OCI-LY1 (cell line): ENCODE measurements around the gene CCDC8.
"Not testable (repeated sequence)": the region's sequence is repeated elsewhere in the genome, so short reads cannot be mapped to it uniquely, and the experiment has no call there.

Experiments used
- H2AFZ ChIP-seq: fragments of 200-600 bp; sonication (generic), shearing (Covaris generic); 2 replicates; pipeline ENCODE4 v1.6.0; 2014; ENCODE audit warnings: antibody characterized with exemption, mild to moderate bottlenecking, low read length
- H3F3A ChIP-seq: fragments of 200-600 bp; sonication (generic), shearing (Covaris generic); 2 replicates; pipeline ENCODE4 v1.6.0; 2014; ENCODE audit warnings: mild to moderate bottlenecking, antibody characterized with exemption, low read length, moderate library complexity; ENCODE audit not compliant: insufficient read depth
- H3K27ac ChIP-seq: fragments of 200-600 bp; sonication (generic); 2 replicates; pipeline ENCODE4 v1.5.1; 2014; ENCODE audit warnings: low read length, mixed run types, mild to moderate bottlenecking, low read depth; ENCODE audit not compliant: poor library complexity, severe bottlenecking
- H3K27me3 ChIP-seq: fragments of 200-600 bp; sonication (generic); 2 replicates; pipeline ENCODE4 v1.6.0; 2014; ENCODE audit warnings: antibody characterized with exemption, mild to moderate bottlenecking, low read length, moderate library complexity; ENCODE audit not compliant: insufficient read depth
- H3K36me3 ChIP-seq: fragments of 200-600 bp; sonication (generic); 2 replicates; pipeline ENCODE4 v1.6.1; 2014; ENCODE audit warnings: mild to moderate bottlenecking, antibody characterized with exemption, low read length, moderate library complexity, mixed read lengths; ENCODE audit not compliant: insufficient read depth
- H3K4me1 ChIP-seq: fragments of 200-600 bp; sonication (generic); 2 replicates; pipeline ENCODE4 v1.5.1; 2014; ENCODE audit warnings: mild to moderate bottlenecking, low read length, moderate library complexity; ENCODE audit not compliant: insufficient read depth, severe bottlenecking
- H3K4me2 ChIP-seq: fragments of 200-600 bp; sonication (generic), shearing (Covaris generic); 2 replicates; pipeline ENCODE4 v1.6.1; 2014; ENCODE audit warnings: low read length
- H3K4me3 ChIP-seq: fragments of 200-600 bp; sonication (generic); 2 replicates; pipeline ENCODE4 v1.5.1; 2014; ENCODE audit warnings: low read length, low read depth, mild to moderate bottlenecking, mixed read lengths; ENCODE audit not compliant: poor library complexity, severe bottlenecking
- H3K79me2 ChIP-seq: fragments of 200-600 bp; shearing (Covaris generic); 2 replicates; pipeline ENCODE4 v1.6.1; 2016; ENCODE audit warnings: mixed run types, low read length, mixed read lengths; ENCODE audit not compliant: insufficient read depth
- H3K9ac ChIP-seq: fragments of 200-600 bp; sonication (generic), shearing (Covaris generic); 2 replicates; pipeline ENCODE4 v1.6.1; 2014; ENCODE audit warnings: mild to moderate bottlenecking, low read length, mixed read lengths
- H3K9me2 ChIP-seq: fragments of 200-600 bp; sonication (generic), shearing (Covaris generic); 2 replicates; pipeline ENCODE4 v1.6.1; 2014; ENCODE audit warnings: low read depth, mild to moderate bottlenecking, low read length, mixed read lengths
- H3K9me3 ChIP-seq: fragments of 200-600 bp; shearing (Covaris generic); 2 replicates; pipeline ENCODE4 v1.6.1; 2014; ENCODE audit warnings: low read length, mixed read lengths
- H4K20me1 ChIP-seq: fragments of 200-600 bp; sonication (generic), shearing (Covaris generic); 2 replicates; pipeline ENCODE4 v1.6.0; 2016; ENCODE audit warnings: mild to moderate bottlenecking, low read length; ENCODE audit not compliant: insufficient read depth
- EZH2 ChIP-seq: fragments of 200-600 bp; sonication (generic), shearing (Covaris generic); IDR thresholded peaks from 2 replicates; pipeline ENCODE4 v1.8.0; 2017; ENCODE audit warnings: borderline replicate concordance, mixed run types, mild to moderate bottlenecking, antibody characterized with exemption, low read length, moderate library complexity, mixed read lengths
- TF ChIP-seq, protein P1 (sequence below): fragments of 200-600 bp; sonication (generic), shearing (Covaris generic); IDR thresholded peaks from 2 replicates; pipeline ENCODE4 v1.5.1; 2017; ENCODE audit warnings: mild to moderate bottlenecking, antibody characterized with exemption, low read length, moderate library complexity, mixed read lengths

CCDC8 gene

DNA sequence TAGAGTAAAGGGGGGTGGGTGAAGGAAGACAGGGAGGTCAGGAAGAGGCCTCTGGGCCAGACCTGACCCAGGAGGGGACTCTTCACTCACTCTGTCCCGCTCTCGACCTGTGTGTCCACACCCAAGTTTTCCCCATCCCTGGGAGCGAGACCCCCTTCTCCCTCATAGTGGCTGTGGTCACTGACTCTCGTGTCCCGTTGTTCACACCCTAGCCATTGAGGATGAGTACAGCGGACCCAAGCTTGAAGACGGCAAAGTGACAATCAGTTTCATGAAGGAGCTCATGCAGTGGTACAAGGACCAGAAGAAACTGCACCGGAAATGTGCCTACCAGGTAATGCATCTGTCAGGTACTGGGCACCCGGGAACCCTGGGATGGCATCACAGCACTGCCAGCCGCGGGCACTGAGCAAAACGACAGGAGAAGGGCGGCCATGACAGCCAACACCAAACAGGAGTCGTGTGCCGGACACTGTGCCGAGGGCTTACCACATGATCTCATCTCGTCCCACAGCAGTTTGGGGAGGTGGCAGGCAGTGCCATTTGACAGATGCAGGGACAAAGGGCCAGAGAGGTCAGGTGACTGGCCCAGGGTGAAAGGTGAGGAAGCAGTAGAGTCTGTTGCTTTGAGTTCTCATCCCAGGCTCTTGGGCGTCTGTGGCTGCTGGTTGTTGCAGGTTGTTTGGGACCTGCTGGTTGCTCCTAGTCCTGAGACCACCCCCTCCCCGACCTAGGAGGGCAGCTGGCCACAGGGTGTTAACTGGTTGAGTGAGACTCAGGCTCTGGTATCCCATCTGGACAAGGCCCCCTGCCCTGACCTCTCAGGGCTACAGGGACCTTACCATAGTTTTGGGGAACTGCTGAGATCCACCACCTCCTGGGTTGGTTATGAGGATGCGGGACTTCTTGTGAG is 36.9 kb downstream of the CCDC8 start:
- Histone ChIP-seq H3K27ac (no peak overlapping the region), H3K9ac (no peak overlapping the region), H4K20me1 (no peaks in the 10 kb centered on the region), H3K27me3 (no peaks in the 10 kb centered on the region), H2AFZ (no peak overlapping the region), H3F3A (no peaks in the 10 kb centered on the region), H3K4me1 (no peaks in the 10 kb centered on the region), H3K9me2 (no peaks in the 10 kb centered on the region), H3K79me2 (no peaks in the 10 kb centered on the region; the same call in 1 of the 2 replicates), H3K36me3 (peaks cover 66% of the 10 kb centered on the region), H3K4me2 (no peak overlapping the region), H3K9me3 (no peaks in the 10 kb centered on the region), H3K4me3 (no peak overlapping the region)
- TF ChIP-seq, protein P1, sequence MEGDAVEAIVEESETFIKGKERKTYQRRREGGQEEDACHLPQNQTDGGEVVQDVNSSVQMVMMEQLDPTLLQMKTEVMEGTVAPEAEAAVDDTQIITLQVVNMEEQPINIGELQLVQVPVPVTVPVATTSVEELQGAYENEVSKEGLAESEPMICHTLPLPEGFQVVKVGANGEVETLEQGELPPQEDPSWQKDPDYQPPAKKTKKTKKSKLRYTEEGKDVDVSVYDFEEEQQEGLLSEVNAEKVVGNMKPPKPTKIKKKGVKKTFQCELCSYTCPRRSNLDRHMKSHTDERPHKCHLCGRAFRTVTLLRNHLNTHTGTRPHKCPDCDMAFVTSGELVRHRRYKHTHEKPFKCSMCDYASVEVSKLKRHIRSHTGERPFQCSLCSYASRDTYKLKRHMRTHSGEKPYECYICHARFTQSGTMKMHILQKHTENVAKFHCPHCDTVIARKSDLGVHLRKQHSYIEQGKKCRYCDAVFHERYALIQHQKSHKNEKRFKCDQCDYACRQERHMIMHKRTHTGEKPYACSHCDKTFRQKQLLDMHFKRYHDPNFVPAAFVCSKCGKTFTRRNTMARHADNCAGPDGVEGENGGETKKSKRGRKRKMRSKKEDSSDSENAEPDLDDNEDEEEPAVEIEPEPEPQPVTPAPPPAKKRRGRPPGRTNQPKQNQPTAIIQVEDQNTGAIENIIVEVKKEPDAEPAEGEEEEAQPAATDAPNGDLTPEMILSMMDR = no peak
- no peak for TF ChIP-seq EZH2

DNA sequence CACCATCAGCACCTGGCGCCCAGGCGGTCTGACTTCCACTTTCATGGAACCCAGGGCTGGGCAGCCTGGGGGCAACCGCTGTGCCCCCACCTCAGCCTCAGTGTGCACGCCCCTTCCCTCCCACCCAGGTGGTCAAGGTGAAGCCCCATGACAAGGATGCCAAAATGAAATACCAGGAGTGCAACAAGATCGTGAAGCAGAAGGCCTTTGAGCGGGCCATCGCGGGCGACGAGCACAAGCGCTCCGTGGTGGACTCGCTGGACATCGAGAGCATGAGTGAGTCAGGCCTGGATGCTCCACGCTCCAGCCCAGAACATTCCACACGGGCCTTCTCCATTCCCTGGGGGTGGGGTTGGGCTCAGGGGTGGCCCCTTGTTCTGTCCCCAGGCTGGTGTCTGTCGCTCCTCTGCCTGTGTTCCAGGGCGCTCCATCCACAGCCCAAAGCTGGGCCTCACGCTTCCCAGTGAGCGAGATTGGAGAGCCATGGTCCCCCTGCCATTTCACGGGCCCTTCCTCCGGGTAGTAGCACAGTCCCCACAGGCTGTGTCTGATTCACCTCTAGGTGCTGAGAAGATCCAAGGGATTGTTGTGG is 37.8 kb downstream of the CCDC8 start:
- peaks cover 65% of the 10 kb centered on the region for H3K36me3 ChIP-seq

DNA sequence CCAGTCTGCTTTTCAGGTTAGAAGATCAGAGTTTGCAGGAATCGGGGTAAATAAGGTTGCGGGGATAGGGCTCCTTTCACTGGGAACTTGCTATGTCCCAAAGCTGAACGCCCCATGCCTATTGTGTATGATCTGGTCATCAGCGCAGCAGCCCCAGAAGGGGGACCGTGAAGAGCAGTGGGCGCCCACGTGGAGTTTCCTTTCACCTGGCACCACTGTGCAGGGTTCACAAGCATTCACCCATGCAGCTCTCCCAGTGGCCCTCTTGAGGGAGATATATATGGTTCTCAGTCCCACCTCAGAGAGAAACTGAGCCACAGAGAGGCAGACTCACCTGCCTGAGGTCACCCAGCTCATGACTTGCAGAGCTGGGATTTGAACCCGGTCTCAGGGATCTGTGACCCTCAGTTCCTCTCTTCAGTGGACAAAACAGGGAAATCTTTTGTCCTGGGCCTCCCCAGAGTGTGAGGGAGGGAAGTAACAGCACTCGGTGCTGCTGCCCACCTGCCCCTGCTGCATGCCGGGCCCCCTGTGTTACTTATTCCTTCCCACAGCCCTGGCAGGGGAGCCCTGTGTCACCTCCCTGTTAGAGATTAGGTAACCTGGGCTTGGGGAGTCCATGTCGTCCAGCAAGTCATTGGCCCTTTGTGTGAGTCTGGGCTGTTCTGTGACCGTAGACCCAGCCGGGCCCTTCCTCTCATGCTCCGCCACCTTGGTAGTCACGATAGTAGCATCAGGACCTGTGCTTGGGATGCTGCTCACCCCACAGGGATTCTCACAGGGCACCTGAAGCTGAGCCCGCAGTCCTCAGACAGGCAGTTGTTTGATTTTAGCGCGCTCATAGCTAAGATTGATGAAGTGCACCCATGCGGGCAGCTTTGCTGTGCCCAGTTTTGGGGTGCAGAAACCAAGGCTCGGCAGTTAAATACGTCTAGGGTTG is 38.6 kb downstream of the CCDC8 start:
- no peak for TF ChIP-seq EZH2
- TF ChIP-seq, protein P1 = no peak
- H3K27me3 ChIP-seq = no peaks in the 10 kb centered on the region
- no peaks in the 10 kb centered on the region; the same call in 1 of the 2 replicates for H3K79me2 ChIP-seq
- H3K9me3 ChIP-seq = no peaks in the 10 kb centered on the region
- H3F3A ChIP-seq = no peaks in the 10 kb centered on the region; the same call in 1 of the 2 replicates
- H3K9me2 ChIP-seq = no peaks in the 10 kb centered on the region
- H3K4me2 ChIP-seq = no peak overlapping the region
- no peaks in the 10 kb centered on the region for H4K20me1 ChIP-seq
- H2AFZ ChIP-seq = no peak overlapping the region
- H3K4me1 ChIP-seq = peaks cover 4% of the 10 kb centered on the region
- no peak overlapping the region for H3K27ac ChIP-seq
- no peak overlapping the region for H3K4me3 ChIP-seq
- H3K36me3 ChIP-seq = peaks cover 62% of the 10 kb centered on the region
- H3K9ac ChIP-seq = no peak overlapping the region

More for the DNA sequence above, 37.8 kb downstream of the CCDC8 start:
- H2AFZ ChIP-seq, H3K4me1 ChIP-seq, H4K20me1 ChIP-seq, H3K9me3 ChIP-seq, H3K9me2 ChIP-seq, H3K4me2 ChIP-seq, H3K79me2 ChIP-seq, H3K9ac ChIP-seq, H3F3A ChIP-seq, H3K27me3 ChIP-seq, H3K27ac ChIP-seq, H3K4me3 ChIP-seq: not testable (repeated sequence)
